ENCODE results near the gene CSMD2.

DNA sequence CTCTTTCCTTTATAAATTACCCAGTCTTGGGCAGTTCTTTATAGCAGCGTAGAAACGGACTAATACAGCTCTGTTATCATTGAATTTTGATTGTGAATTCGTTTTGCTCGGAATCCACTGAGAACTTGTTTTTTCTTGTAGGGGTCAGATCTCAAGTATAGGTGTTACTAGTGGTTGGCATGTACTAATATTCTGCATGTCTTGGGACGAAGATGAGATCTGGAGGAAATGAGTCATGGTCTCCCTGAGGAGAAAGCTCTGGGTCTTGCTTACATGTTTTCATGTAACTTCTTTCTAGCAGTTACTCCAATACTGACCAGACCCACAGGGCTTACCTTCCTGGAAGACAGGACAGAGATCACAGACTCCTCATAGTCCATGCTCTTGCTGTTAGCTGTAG, 662.3 kb downstream of the CSMD2 start:
- no peak for TF ChIP-seq CTCF (IDR thresholded peaks at IDR 0.05)
- no peak for TF ChIP-seq EZH2phosphoT487 (IDR thresholded peaks at IDR 0.05)
- TF ChIP-seq EZH2 (IDR thresholded peaks at IDR 0.05): no peak

All from neural progenitor cell (in vitro differentiated cells).